GM19468 (cell line): ENCODE measurements around the gene PKP4.
"Not testable (repeated sequence)": the region's sequence is repeated elsewhere in the genome, so short reads cannot be mapped to it uniquely, and the experiment has no call there.

Experiments
- ATAC-seq: cut with Tn5 transposase; IDR thresholded peaks from one replicate; pipeline ENCODE4 v1.9.1; 2021; ENCODE audit warnings: mild to moderate bottlenecking, moderate library complexity, moderate number of reproducible peaks; ENCODE audit not compliant: unreplicated experiment; ENCODE audit errors: extremely low read depth

Gene PKP4

GRCh38 chr2:158704724-158705465 is 248.1 kb downstream of the PKP4 start:
- not testable (repeated sequence) for ATAC-seq

DNA sequence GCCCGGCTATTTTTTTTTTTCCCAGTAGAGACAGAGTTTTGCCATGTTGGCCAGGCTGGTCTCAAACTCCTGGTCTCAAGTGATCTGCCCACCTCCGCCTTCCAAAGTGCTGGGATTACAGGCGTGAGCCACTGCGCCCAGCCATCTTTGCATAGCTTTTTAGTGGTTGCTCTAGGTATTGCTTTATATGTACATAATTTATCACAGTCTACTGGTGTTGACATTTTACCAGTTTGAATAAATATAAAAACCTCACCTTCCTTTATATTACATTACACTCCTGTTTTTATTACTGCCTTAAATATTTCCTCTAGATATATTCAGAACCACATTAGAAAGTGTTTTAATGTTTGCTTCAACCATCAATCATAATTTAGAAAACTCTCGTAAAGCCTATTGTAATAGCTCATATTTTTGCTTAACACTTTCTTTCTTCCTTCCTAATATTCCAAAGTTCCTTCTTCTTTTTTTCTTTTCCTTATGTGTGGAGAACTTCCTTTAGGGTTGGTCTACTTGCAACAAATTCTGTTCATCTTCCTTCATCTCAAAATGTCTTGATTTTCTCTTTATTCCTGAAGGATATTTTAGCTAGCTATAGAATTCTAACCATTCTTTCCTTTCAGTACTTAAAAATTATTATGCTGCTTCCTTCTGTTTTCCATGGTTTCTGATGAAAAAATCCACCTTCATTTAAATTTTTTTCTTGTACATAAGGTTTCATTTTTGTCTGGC is 256.2 kb downstream of the PKP4 start:
- ATAC-seq: no peak

DNA sequence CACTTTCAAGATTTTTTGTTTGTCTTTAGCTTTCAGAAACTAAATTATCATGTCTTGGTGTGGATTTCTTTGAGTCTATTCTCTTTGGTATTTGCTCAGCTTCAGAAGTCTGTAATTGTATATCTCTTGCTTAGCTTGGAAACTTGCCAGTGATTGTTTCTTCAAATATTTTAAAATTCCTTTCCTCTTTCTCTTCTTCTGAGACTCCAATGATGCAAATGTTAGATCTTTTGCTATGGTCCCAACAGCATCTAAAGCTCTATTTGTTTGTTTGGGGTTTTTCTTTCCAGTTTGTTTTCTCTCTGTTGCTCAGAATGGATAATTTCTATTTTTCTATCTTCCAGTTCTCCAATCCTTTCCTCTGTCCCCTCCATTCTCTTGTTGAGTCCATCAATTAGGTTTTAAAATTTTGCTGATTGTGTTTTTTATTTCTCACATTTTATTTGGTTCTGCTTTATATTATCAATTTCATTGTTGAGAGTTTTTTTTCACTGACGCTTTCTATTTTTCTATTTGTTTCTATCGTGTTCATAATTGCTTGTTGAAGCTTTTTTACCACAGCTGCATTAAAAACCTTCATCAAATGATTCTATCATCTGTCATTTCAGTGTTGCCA is 256.9 kb downstream of the PKP4 start:
- no peak for ATAC-seq

- ATAC-seq: no peak
These were observed 257.7 kb downstream of the PKP4 start for GRCh38 chr2:158714420-158714819.

GRCh38 chr2:158715357-158715756 is 258.6 kb downstream of the PKP4 start:
- no peak for ATAC-seq

DNA sequence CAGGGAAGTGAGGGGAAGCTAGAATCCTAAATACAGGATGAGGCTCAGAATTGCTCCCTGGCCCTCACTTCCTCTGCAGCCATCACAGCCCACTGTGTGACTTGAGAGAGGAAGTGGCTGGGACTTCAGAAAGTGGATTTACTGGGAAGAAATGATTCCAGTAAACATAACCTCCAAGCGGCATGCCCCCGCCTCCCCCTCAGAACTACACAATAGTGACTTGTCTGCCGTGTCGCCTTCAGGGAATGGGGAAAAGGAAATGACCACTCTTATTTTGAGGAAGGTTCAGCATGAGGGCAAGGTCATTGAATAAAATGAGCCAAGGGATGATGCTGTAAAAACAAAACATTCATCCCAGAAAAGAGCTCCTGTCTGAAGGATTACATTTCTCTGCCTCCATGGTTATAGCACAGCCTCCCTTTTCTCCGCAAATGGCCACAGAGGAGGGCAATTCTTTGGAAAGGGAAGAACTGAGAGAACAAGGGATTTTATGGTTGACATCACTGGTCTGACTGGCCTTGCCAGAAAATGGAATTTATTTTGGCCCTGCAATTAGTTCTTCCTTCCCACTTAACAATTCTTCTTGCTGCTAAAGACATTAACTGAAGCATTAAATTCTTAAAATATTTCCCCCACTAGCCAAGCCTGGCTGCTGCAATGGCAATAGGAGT is 259.5 kb downstream of the PKP4 start:
- no peak for ATAC-seq

GRCh38 chr2:158716921-158717320 is 260.2 kb downstream of the PKP4 start:
- no peak for ATAC-seq

GRCh38 chr2:158717366-158718195 is 260.8 kb downstream of the PKP4 start:
- ATAC-seq: no peak

DNA sequence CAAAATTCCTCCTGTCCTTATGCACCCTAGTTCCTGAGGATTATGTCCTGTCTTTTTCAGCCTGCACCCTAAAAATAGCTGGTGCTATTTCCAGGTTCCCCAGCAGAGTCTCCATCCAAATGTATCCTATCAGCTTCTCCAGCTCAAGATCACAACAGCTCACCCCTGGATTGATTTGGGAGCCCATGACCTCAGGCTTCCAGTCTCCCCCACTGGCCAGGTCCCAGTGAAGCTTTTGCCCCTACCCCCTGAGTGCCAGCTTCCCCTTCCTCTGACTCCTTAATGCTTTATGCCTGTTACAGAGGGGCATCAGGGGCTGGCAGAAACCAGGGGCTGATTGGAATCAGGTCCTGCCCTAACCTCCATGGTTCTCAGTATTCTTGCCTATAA is 261.4 kb downstream of the PKP4 start:
- ATAC-seq: no peak

GRCh38 chr2:158718851-158719250 is 262.1 kb downstream of the PKP4 start:
- no peak for ATAC-seq

- no peak for ATAC-seq
These were observed 262.7 kb downstream of the PKP4 start for GRCh38 chr2:158719403-158719802.

GRCh38 chr2:158722266-158723105 is 265.7 kb downstream of the PKP4 start:
- no peak for ATAC-seq

- no peak for ATAC-seq
These were observed 266.6 kb downstream of the PKP4 start for GRCh38 chr2:158723181-158723838.

GRCh38 chr2:158723921-158724802 is 267.4 kb downstream of the PKP4 start:
- no peak for ATAC-seq

- ATAC-seq: no peak
These were observed 268.1 kb downstream of the PKP4 start for GRCh38 chr2:158724803-158725381.

- ATAC-seq: no peak
These were observed 268.7 kb downstream of the PKP4 start for GRCh38 chr2:158725441-158725891.

DNA sequence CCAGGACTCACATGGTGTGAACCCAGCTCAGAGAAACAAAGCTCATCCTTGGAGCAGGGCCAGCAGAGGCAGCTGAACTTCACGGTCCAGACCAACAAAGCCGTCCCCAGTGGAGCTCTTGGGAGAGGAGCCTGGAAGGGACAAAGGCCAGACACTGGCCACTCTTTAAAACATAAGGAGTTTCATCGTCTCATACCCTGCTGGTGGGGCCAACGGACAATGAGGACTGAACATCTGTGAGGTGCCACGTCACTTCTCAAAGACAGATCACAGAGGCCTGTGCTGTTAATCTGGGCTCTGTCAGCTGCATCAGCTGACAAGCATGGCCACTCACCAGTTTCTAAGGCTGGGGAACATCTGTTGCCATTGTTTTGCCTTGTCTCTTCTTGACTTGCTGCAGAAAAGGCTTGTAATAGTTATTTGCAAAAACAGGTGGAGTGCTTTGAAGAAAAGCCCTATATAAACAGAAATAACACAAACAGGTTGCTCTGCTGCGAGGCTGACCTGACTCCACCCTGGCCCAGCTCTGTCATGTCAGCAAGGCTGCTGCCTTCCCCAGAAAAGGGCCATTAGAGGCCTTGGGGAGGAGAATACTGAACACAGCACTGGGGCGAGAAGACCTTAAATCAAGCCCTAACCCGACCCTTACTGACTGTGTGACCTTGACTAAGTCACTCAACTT is 270.3 kb downstream of the PKP4 start:
- ATAC-seq: no peak
